ENCODE measurements around the gene PTPN6. TPM values are rescaled to one million over a fixed set of nuclear protein-coding genes. Genes with fewer than 3 reads are reported as not detected.

The PTPN6 gene
- total RNA-seq, 1 donor from 2014 or later = 0.94 TPM

- no peak overlapping the region for H3K27ac Mint-ChIP-seq (ENCODE audit: unreplicated experiment)
- H3K27me3 Mint-ChIP-seq (ENCODE audit: unreplicated experiment) = no peaks in the 10 kb centered on the region
- no peaks in the 10 kb centered on the region for H3K4me1 Mint-ChIP-seq (ENCODE audit: unreplicated experiment)
- H3K9me3 Mint-ChIP-seq (ENCODE audit: unreplicated experiment) = no peaks in the 10 kb centered on the region
- no peak for TF ChIP-seq CTCF (IDR thresholded peaks at IDR 0.05)
- peak; percentile 34 for DNase-seq (ENCODE audit: extremely low spot score, unreplicated experiment)
- H3K36me3 Mint-ChIP-seq (ENCODE audit: unreplicated experiment) = peaks cover 14% of the 10 kb centered on the region
- H3K4me3 Mint-ChIP-seq (ENCODE audit: unreplicated experiment) = no peak overlapping the region
These were observed 36.9 kb downstream of the PTPN6 start for GRCh38 chr12:6987956-6988553.

GRCh38 chr12:6996040-6996441 lies 44.9 kb downstream of the PTPN6 start:
- Mint-ChIP-seq H3K36me3 (ENCODE audit: unreplicated experiment) (peaks cover 7% of the 10 kb centered on the region), H3K9me3 (ENCODE audit: unreplicated experiment) (no peaks in the 10 kb centered on the region), H3K27ac (ENCODE audit: unreplicated experiment) (no peak overlapping the region), H3K27me3 (ENCODE audit: unreplicated experiment) (no peaks in the 10 kb centered on the region), H3K4me3 (ENCODE audit: unreplicated experiment) (no peak overlapping the region), H3K4me1 (ENCODE audit: unreplicated experiment) (peaks cover 2% of the 10 kb centered on the region)
- no peak for TF ChIP-seq CTCF (IDR thresholded peaks at IDR 0.05)
- DNase-seq (ENCODE audit: extremely low spot score, unreplicated experiment) = peak; percentile 76

- Mint-ChIP-seq H3K9me3 (ENCODE audit: unreplicated experiment) (no peaks in the 10 kb centered on the region), H3K4me1 (ENCODE audit: unreplicated experiment) (peaks cover 6% of the 10 kb centered on the region), H3K36me3 (ENCODE audit: unreplicated experiment) (peaks cover 9% of the 10 kb centered on the region), H3K27ac (ENCODE audit: unreplicated experiment) (no peak overlapping the region), H3K27me3 (ENCODE audit: unreplicated experiment) (no peaks in the 10 kb centered on the region), H3K4me3 (ENCODE audit: unreplicated experiment) (no peak overlapping the region)
- TF ChIP-seq CTCF (IDR thresholded peaks at IDR 0.05) = no peak
- DNase-seq (ENCODE audit: extremely low spot score, unreplicated experiment) = no peak
These were observed 47.7 kb downstream of the PTPN6 start for GRCh38 chr12:6998715-6999451.

- Mint-ChIP-seq H3K27ac (ENCODE audit: unreplicated experiment) (no peak overlapping the region), H3K36me3 (ENCODE audit: unreplicated experiment) (peaks cover 6% of the 10 kb centered on the region), H3K4me1 (ENCODE audit: unreplicated experiment) (peaks cover 7% of the 10 kb centered on the region), H3K9me3 (ENCODE audit: unreplicated experiment) (no peaks in the 10 kb centered on the region), H3K27me3 (ENCODE audit: unreplicated experiment) (no peaks in the 10 kb centered on the region), H3K4me3 (ENCODE audit: unreplicated experiment) (no peak overlapping the region)
- no peak for TF ChIP-seq CTCF (IDR thresholded peaks at IDR 0.05)
- no peak for DNase-seq (ENCODE audit: extremely low spot score, unreplicated experiment)
These were observed 50.9 kb downstream of the PTPN6 start for GRCh38 chr12:7001921-7002591.

- Mint-ChIP-seq H3K27me3 (ENCODE audit: unreplicated experiment) (no peaks in the 10 kb centered on the region), H3K9me3 (ENCODE audit: unreplicated experiment) (no peaks in the 10 kb centered on the region), H3K27ac (ENCODE audit: unreplicated experiment) (no peak overlapping the region), H3K4me1 (ENCODE audit: unreplicated experiment) (peaks cover 7% of the 10 kb centered on the region), H3K4me3 (ENCODE audit: unreplicated experiment) (no peak overlapping the region), H3K36me3 (ENCODE audit: unreplicated experiment) (peaks cover 10% of the 10 kb centered on the region)
- DNase-seq (ENCODE audit: extremely low spot score, unreplicated experiment) = no peak
- no peak for TF ChIP-seq CTCF (IDR thresholded peaks at IDR 0.05)
These were observed 53.2 kb downstream of the PTPN6 start for GRCh38 chr12:7004287-7004803.
